OCI-LY3 (cell line): ENCODE measurements around the gene NMU.
"Not testable (repeated sequence)": the region's sequence is repeated elsewhere in the genome, so short reads cannot be mapped to it uniquely, and the experiment has no call there.

ENCODE experiments used
- H2AFZ ChIP-seq: fragments of 200-600, 300-600 bp; shearing (Covaris generic); 2 replicates; pipeline ENCODE4 v1.6.0; 2014; ENCODE audit warnings: antibody characterized with exemption, low read depth, low read length
- H3K27ac ChIP-seq: fragments of 200-600, 300-600 bp; sonication (generic); 2 replicates; pipeline ENCODE4 v1.5.1; 2014; ENCODE audit warnings: mild to moderate bottlenecking, low read length, moderate library complexity, mixed read lengths
- H3K27me3 ChIP-seq: fragments of 200-600, 300-600 bp; sonication (generic); 2 replicates; pipeline ENCODE4 v1.6.1; 2014; ENCODE audit warnings: low read depth, low read length, mixed read lengths
- H3K36me3 ChIP-seq: fragments of 200-600, 300-600 bp; sonication (generic); replicated peaks from 2 replicates; pipeline ENCODE3; 2014; ENCODE audit warnings: low read depth, low read length, mixed read lengths
- H3K4me1 ChIP-seq: fragments of 300-600, 200-600 bp; sonication (generic); 2 replicates; pipeline ENCODE4 v1.6.1; 2014; ENCODE audit warnings: low read length, mixed read lengths
- H3K4me2 ChIP-seq: fragments of 200-600, 300-600 bp; sonication (generic); 2 replicates; pipeline ENCODE4 v1.6.1; 2014; ENCODE audit warnings: low read length, mixed read lengths
- H3K4me3 ChIP-seq: fragments of 300-600, 200-600 bp; sonication (generic); 2 replicates; pipeline ENCODE4 v1.5.1; 2014; ENCODE audit warnings: antibody characterized with exemption, mild to moderate bottlenecking, low read length, moderate library complexity
- H3K79me2 ChIP-seq: fragments of 300-600, 200-600 bp; shearing (Covaris generic); 2 replicates; pipeline ENCODE4 v1.6.1; 2014; ENCODE audit warnings: mild to moderate bottlenecking, low read length, mixed read lengths
- H3K9ac ChIP-seq: fragments of 300-600, 200-600 bp; shearing (Covaris generic); 2 replicates; pipeline ENCODE4 v1.6.0; 2014; ENCODE audit warnings: mild to moderate bottlenecking, low read length, moderate library complexity
- H3K9me3 ChIP-seq: fragments of 200-600, 300-600 bp; shearing (Covaris generic); 2 replicates; pipeline ENCODE4 v1.6.1; 2014; ENCODE audit warnings: low read length, mixed read lengths; ENCODE audit not compliant: insufficient read depth
- H4K20me1 ChIP-seq: fragments of 200-600, 300-600 bp; sonication (generic); 2 replicates; pipeline ENCODE4 v1.6.1; 2016; ENCODE audit warnings: low read length, mixed read lengths; ENCODE audit not compliant: insufficient read depth
- CTCF ChIP-seq: fragments of 200-600, 300-600 bp; sonication (generic); IDR thresholded peaks from 2 replicates; pipeline ENCODE4 v1.5.1; 2014; ENCODE audit warnings: antibody characterized with exemption, low read length, low read depth
- EZH2phosphoT487 ChIP-seq: fragments of 200-600 bp; shearing (Covaris generic); IDR thresholded peaks from 2 replicates; pipeline ENCODE4 v1.6.1; 2018; ENCODE audit warnings: antibody characterized with exemption, mixed run types, low read depth

The NMU gene

GRCh38 chr4:55635741-55636655, at the start of gene NMU:
TSS of gene NMU (minus strand) at chr4:55636298. CDS start at chr4:55636192, 106 bp downstream.
- Histone ChIP-seq H3K9me3 (no peaks in the 10 kb centered on the region), H3K27ac (no peak within 1 kb of the TSS), H3K36me3 (no peaks in the 10 kb centered on the region), H4K20me1 (no peaks in the 10 kb centered on the region), H3K79me2 (no peaks in the 10 kb centered on the region), H3K4me2 (peak within 1 kb of the TSS; percentile 72), H3K9ac (peak within 1 kb of the TSS; percentile 45), H3K27me3 (peaks cover 31% of the 10 kb centered on the region), H3K4me3 (peak within 1 kb of the TSS; percentile 74), H2AFZ (peak within 1 kb of the TSS; percentile 59; the same call in 1 of the 2 replicates), H3K4me1 (peaks cover 32% of the 10 kb centered on the region)
- TF ChIP-seq CTCF, result peak; percentile 27
- TF ChIP-seq EZH2phosphoT487, result no peak

- H3K4me2 ChIP-seq, result no peak overlapping the region
- H3K4me1 ChIP-seq, result no peaks in the 10 kb centered on the region
- no peaks in the 10 kb centered on the region for H4K20me1 ChIP-seq
- H3K4me3 ChIP-seq, result no peak overlapping the region
- H3K9me3 ChIP-seq, result no peaks in the 10 kb centered on the region
- no peaks in the 10 kb centered on the region for H3K79me2 ChIP-seq
- TF ChIP-seq EZH2phosphoT487 (no peak), CTCF (no peak)
- H3K27me3 ChIP-seq, result no peaks in the 10 kb centered on the region
- H3K27ac ChIP-seq, result no peak overlapping the region
- no peak overlapping the region for H3K9ac ChIP-seq
- H3K36me3 ChIP-seq, result no peaks in the 10 kb centered on the region
- no peak overlapping the region for H2AFZ ChIP-seq
Observed at GRCh38 chr4:55684276-55684675, 48.2 kb upstream of the NMU start.

- not testable (repeated sequence) for H4K20me1 ChIP-seq, H3K36me3 ChIP-seq, H3K4me1 ChIP-seq, H3K4me2 ChIP-seq, H3K27me3 ChIP-seq, H3K79me2 ChIP-seq, H2AFZ ChIP-seq, H3K4me3 ChIP-seq, H3K9me3 ChIP-seq, H3K27ac ChIP-seq, H3K9ac ChIP-seq
Observed at GRCh38 chr4:55682797-55683196, 46.7 kb upstream of the NMU start.

- no peaks in the 10 kb centered on the region for H3K79me2 ChIP-seq
- no peak for TF ChIP-seq EZH2phosphoT487
- TF ChIP-seq CTCF, result no peak
- H3K4me3 ChIP-seq, result no peak overlapping the region
- no peaks in the 10 kb centered on the region for H3K4me1 ChIP-seq
- no peaks in the 10 kb centered on the region for H4K20me1 ChIP-seq
- H3K9ac ChIP-seq, result no peak overlapping the region
- no peak overlapping the region for H3K4me2 ChIP-seq
- H3K27me3 ChIP-seq, result no peaks in the 10 kb centered on the region
- H2AFZ ChIP-seq, result no peak overlapping the region
- no peak overlapping the region for H3K27ac ChIP-seq
- H3K36me3 ChIP-seq, result no peaks in the 10 kb centered on the region
- H3K9me3 ChIP-seq, result no peaks in the 10 kb centered on the region
Observed at GRCh38 chr4:55682295-55682694, 46.2 kb upstream of the NMU start.
